PC-9 (cell line): ENCODE data around the gene TMTC2. TPM values are rescaled to one million over a fixed set of nuclear protein-coding genes. Genes with fewer than 3 reads are reported as not detected.

Experiments
- BruUV-seq: library from RNA; stranded (reverse); fragments of 400-500 nt; replicated peaks from 2 replicates; lab custom pipeline; 2021; lab: Mats Ljungman, UMichigan
- CTCF ChIA-PET: fragments of 300-600 bp; sonication (Branson Sonifier 250); formaldehyde crosslinking; loops from one replicate; lab custom pipeline; 2022; ENCODE audit warnings: antibody characterized with exemption; lab: Charles Lee
- POLR2A ChIA-PET: fragments of 300-600 bp; sonication (Branson Sonifier 250); formaldehyde crosslinking; loops from one replicate; lab custom pipeline; 2022; ENCODE audit warnings: antibody characterized with exemption; ENCODE audit not compliant: unreplicated experiment; lab: Charles Lee
- DNase-seq, 2 experiments: peaks; one replicate each; pipeline versions ENCODE4 v3.0.0 to v3.0.0-alpha.2; 2015 to 2022; ENCODE audit warnings: mixed read lengths in 1 of 2
- H2AFZ ChIP-seq: fragments of 200-600 bp; sonication (generic); 2 replicates; pipeline ENCODE4 v1.8.1; 2017; ENCODE audit warnings: antibody characterized with exemption
- H3F3A ChIP-seq: fragments of 200-600 bp; sonication (generic); 2 replicates; pipeline ENCODE4 v1.8.1; 2017; ENCODE audit warnings: antibody characterized with exemption, mild to moderate bottlenecking, low read depth; ENCODE audit not compliant: insufficient read depth
- H3K27ac ChIP-seq: fragments of 200-600 bp; sonication (generic); 2 replicates; pipeline ENCODE4 v1.6.1; 2016; ENCODE audit warnings: mixed run types
- H3K27me3 ChIP-seq: fragments of 200-600 bp; sonication (generic); 2 replicates; pipeline ENCODE4 v1.6.1; 2016; ENCODE audit warnings: low read depth, mixed run types; ENCODE audit not compliant: insufficient read depth
- H3K36me3 ChIP-seq: fragments of 200-600 bp; sonication (generic); 2 replicates; pipeline ENCODE4 v1.6.1; 2016; ENCODE audit warnings: low read depth, mixed run types
- H3K4me1 ChIP-seq: fragments of 200-600 bp; sonication (generic); replicated peaks from 2 replicates; pipeline ENCODE4 v1.6.1; 2016; ENCODE audit warnings: mixed run types; ENCODE audit not compliant: insufficient read depth
- H3K4me2 ChIP-seq: fragments of 200-600 bp; sonication (generic); 2 replicates; pipeline ENCODE4 v1.6.1; 2017; ENCODE audit warnings: mixed run types
- H3K4me3 ChIP-seq: fragments of 200-600 bp; sonication (generic); 2 replicates; pipeline ENCODE4 v1.6.1; 2016; ENCODE audit warnings: mixed run types
- H3K79me2 ChIP-seq: fragments of 200-600 bp; sonication (generic); 2 replicates; pipeline ENCODE4 v1.6.1; 2017; ENCODE audit warnings: low read depth, mixed run types
- H3K9me2 ChIP-seq: fragments of 200-600 bp; sonication (generic); 2 replicates; pipeline ENCODE4 v1.8.1; 2017; ENCODE audit warnings: mild to moderate bottlenecking; ENCODE audit not compliant: insufficient read depth
- H3K9me3 ChIP-seq: fragments of 200-600 bp; sonication (generic); 2 replicates; pipeline ENCODE4 v1.8.1; 2016; ENCODE audit warnings: low read depth; ENCODE audit not compliant: insufficient read depth
- H4K20me1 ChIP-seq: fragments of 200-600 bp; sonication (generic); 2 replicates; pipeline ENCODE4 v1.8.1; 2017; ENCODE audit not compliant: insufficient read depth
- CTCF ChIP-seq: fragments of 200-600 bp; sonication (generic); conservative IDR thresholded peaks from 2 replicates; pipeline ENCODE4 v1.6.1; 2017; ENCODE audit warnings: mixed run types, antibody characterized with exemption, mild to moderate bottlenecking, moderate library complexity
- EZH2 ChIP-seq: fragments of 200-600 bp; sonication (generic); IDR thresholded peaks from 2 replicates; pipeline ENCODE4 v1.8.0; 2017; ENCODE audit warnings: antibody characterized with exemption, low read depth
- intact Hi-C: fragments of 100-400 bp; cut with micrococcal nuclease; formaldehyde crosslinking; loops from one replicate; pipeline ENCODE4 v1.10.0; 2022; ENCODE audit not compliant: unreplicated experiment
- total RNA-seq: library from RNA; stranded (reverse); gene quantifications from 2 replicates; pipeline ENCODE4 v1.2.3, GENCODE V29; 2021

Gene TMTC2
- total RNA-seq, 1 experiment from 2014 or later = 8.6 TPM

- H3K36me3 ChIP-seq = no peaks in the 10 kb centered on the region
- H3K9me2 ChIP-seq = no peaks in the 10 kb centered on the region
- TF ChIP-seq EZH2 (no peak), CTCF (no peak)
- DNase-seq = no peak
- no peak overlapping the region for H3K4me3 ChIP-seq
- ChIA-PET CTCF (no interaction called here), POLR2A (no interaction called here)
- no peaks in the 10 kb centered on the region for H3K4me1 ChIP-seq
- no peak overlapping the region for H2AFZ ChIP-seq
- intact Hi-C loops = no loop called here
- H3K4me2 ChIP-seq = no peak overlapping the region
- BruUV-seq = no TSS peak
- no peaks in the 10 kb centered on the region for H3K79me2 ChIP-seq
- no peaks in the 10 kb centered on the region for H4K20me1 ChIP-seq
- H3K27me3 ChIP-seq = no peaks in the 10 kb centered on the region
- H3F3A ChIP-seq = no peaks in the 10 kb centered on the region
- H3K9me3 ChIP-seq = no peaks in the 10 kb centered on the region
- H3K27ac ChIP-seq = no peak overlapping the region
Observed at GRCh38 chr12:82970614-82971013, 283.9 kb downstream of the TMTC2 start.

- Histone ChIP-seq H2AFZ (no peak overlapping the region), H3K27me3 (no peaks in the 10 kb centered on the region), H3K9me2 (no peaks in the 10 kb centered on the region), H3F3A (no peaks in the 10 kb centered on the region), H3K79me2 (no peaks in the 10 kb centered on the region), H3K4me1 (no peaks in the 10 kb centered on the region), H3K36me3 (no peaks in the 10 kb centered on the region), H3K27ac (no peak overlapping the region), H3K4me3 (no peak overlapping the region), H3K4me2 (no peak overlapping the region), H4K20me1 (no peaks in the 10 kb centered on the region), H3K9me3 (no peaks in the 10 kb centered on the region)
- no TSS peak for BruUV-seq
- ChIA-PET POLR2A (interaction anchor here (0.5 kb wide), 1 partner anchor 7 kb away, joined by 9 read pairs; no protein-coding TSS in a partner anchor), CTCF (no interaction called here)
- TF ChIP-seq EZH2 = no peak
- no peak for TF ChIP-seq CTCF
- DNase-seq = no peak
- intact Hi-C loops = no loop called here
Observed at GRCh38 chr12:82971584-82971983, 284.9 kb downstream of the TMTC2 start.

GRCh38 chr12:82972624-82973023 is 285.9 kb downstream of the TMTC2 start:
- Histone ChIP-seq H3K36me3 (no peaks in the 10 kb centered on the region), H3K79me2 (no peaks in the 10 kb centered on the region)
- POLR2A ChIA-PET = no interaction called here

More at GRCh38 chr12:82972624-82973023, 285.9 kb downstream of the TMTC2 start:
- Histone ChIP-seq H3K27me3 (no peaks in the 10 kb centered on the region), H2AFZ (no peak overlapping the region), H3K4me2 (no peak overlapping the region), H3K9me2 (no peaks in the 10 kb centered on the region), H3F3A (no peaks in the 10 kb centered on the region), H4K20me1 (no peaks in the 10 kb centered on the region), H3K27ac (no peak overlapping the region), H3K4me3 (no peak overlapping the region), H3K4me1 (no peaks in the 10 kb centered on the region), H3K9me3 (no peaks in the 10 kb centered on the region)
- intact Hi-C loops = no loop called here
- no TSS peak for BruUV-seq
- no peak for DNase-seq
- CTCF ChIA-PET = no interaction called here
- TF ChIP-seq CTCF = no peak
- TF ChIP-seq EZH2 = no peak
